GM21723 (cell line): ENCODE data around the gene COL16A1.

Experiments
- ATAC-seq: cut with Tn5 transposase; IDR thresholded peaks from one replicate; pipeline ENCODE4 v1.9.1; 2021; ENCODE audit warnings: mild to moderate bottlenecking, moderate library complexity; ENCODE audit not compliant: unreplicated experiment

Gene COL16A1

DNA sequence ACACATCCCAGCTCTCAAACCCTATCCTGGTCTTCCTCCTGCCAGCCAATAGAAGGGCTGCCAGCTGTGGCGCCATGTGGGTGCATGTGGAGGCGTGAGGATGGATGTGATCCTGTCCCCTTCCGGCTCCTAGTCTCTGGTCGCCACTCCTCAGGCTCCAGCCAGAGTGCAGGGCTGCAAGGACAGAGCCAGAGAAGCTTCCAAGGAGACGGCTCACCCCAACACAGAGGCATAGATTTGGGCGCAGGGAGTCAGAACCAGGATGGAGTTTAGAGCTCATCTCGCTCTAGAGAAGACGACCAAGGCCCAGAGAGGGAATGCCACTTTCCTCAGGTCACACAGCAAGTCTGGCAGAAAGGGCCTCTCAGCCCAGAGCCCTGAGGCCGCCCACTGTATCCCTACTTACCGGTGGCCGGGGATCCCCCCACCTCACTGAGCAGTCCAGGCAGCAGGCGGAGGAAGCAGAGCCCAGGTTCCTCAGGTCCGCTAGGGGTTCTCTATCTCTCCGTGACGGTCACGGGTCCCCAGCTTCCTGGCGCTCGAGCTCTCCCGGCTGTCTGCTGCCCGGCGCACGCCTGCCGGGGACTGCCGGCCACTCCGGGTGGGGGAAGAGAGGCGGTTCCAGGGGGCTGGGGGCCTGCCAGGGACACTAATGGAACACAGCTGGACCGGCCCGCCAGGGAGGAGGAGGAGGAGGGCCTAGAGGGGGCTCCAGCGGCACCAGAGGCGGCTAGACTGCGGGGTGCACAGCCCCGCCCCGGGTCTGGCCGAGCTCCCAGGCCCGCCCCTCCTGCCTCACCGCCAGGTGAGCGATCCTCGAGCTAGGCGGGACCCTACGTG, at the start of gene COL16A1:
TSS of gene COL16A1 (minus strand) at position 587 of the 840 bp plus-strand sequence. CDS start 1,824 bp downstream, outside the sequence.
- ATAC-seq: no peak

DNA sequence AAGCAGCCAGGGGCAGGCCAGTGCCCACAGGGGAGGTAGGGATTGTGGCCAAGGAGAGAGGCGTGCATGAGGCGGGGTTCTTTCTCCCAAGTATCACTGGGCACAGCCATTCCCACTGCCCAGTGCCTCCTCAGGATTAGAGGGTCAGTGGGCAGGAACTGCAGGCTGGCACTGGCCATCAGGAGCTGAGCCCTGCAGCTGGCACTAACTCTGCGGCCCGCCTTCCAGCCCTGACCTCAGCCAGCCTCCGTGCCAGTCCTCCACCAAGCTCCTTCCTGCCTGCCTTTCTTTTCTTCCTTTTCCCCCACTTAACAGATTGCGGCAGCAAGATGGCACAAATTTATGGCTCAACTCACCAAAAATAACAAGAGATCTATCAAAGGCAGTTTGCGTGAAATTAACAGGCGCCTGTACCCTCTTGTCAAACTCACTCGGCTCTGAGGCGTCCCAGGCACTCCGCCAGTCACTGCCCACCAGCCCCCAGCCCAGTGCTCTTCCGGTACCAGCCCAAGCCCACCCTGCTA, 49.2 kb upstream of the COL16A1 start:
- ATAC-seq: no peak

DNA sequence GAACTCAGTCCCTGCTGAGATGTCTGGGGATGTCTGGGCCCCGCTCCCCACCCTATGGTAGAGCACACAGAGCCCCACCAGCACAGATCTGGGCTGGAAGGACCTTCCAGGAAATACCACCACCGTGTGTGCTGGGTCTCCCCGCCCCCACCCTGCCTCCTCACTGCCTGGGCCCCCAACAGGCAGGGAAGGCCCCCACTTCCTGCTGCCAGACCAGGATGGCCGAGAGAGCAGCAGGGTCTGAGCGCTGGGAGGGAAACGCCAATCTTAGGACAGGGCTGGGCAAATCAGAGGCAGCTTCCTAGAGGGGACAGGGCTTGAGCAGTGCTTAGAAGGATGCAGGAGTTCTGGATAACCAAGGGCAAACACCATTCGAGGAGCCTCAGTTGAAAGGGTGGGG, 48.4 kb upstream of the COL16A1 start:
- no peak for ATAC-seq

DNA sequence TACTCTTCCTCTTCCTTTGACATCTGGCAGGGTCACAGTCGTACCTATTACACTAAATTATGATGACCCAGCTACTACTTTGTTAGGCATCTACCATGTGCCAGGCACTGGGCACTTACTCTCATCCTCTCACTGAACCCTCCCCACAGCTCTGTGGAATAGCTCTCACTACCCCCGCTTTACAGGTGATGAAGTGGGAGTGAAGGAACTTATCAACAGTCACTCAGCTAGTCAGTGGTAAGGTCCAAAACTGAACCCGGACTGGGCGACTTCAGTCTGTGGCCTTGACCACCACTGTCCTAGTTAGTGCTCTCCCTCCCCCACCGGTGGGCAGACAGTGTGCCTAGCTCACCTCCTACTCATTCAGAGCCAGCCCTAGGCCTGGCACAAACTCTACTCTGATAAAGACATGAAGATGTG, 48.0 kb upstream of the COL16A1 start:
- no peak for ATAC-seq

DNA sequence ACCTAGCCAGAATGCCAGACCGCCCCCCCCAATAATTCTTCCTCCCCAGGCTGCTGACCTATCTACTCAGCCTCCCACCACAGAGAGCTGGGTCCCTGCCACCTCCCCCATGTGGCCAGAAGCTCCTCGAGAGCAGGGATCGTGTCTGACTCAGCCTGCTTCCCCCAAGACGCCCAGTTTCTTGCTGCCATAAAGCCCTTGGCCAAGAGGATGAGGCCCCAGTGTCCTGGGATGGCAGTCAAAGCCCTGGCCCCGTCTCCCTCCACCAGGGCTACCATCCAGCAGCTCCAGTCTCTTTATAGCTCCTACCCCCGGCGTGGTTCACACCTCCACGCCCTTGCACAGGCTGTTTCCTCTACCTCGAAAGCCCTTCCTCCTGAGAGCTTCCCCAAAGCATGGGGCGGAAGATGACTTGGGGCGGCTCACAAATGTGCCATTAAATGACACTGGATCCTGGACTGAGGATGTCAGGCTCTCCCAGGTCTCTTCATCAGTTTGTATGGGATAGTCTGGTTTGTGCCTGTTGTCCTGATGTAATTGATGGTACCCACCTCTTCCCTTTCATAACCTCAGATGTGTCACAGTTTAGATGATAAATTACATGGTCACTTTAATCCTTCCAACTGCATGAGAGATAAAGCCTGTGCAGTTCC, 47.2 kb upstream of the COL16A1 start:
- ATAC-seq: no peak

DNA sequence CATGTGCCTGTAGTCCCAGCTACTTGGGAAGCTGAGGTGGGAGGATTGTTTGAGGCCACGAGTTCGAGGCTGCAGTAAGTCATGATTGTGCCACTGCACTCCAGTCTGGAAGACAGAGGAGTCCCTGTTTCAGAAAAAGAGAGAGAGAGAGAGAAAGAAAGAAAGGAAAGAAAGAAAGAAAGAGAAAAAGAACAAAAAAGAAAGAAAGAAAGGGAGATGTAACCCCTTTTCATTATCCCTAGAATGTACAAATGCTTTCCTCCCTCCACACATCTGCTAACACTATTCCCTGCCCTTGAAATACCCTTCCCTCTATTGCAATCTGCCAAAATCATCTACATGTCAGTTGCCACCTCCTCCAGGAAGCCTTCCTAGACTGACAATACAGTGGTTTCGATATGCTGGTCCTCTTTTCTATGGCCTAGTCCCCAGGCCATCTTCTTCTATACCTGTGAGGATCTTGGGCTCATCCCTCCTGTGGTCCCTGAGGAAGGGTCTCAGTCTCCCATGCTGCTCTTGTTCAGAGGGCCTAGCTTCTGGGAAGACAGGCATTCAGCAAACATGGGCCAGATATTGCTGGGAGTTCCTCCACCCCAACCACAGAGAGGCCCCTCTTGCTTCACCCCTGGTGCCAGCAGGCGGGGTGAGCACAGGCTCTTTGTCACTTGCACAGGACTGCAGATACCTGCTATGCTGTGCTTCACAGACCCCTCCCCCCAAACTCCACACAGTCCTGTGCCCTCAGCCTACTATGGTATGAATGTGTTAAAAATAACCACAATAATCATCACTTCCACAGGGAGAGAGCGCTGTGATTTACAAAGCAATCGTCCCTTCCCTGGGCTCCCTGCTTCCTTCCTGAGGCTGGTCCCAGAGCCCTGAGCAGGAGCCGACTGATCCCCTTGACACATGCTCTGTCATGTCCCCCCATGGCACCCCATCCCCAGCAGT, 46.2 kb upstream of the COL16A1 start:
- no peak for ATAC-seq

DNA sequence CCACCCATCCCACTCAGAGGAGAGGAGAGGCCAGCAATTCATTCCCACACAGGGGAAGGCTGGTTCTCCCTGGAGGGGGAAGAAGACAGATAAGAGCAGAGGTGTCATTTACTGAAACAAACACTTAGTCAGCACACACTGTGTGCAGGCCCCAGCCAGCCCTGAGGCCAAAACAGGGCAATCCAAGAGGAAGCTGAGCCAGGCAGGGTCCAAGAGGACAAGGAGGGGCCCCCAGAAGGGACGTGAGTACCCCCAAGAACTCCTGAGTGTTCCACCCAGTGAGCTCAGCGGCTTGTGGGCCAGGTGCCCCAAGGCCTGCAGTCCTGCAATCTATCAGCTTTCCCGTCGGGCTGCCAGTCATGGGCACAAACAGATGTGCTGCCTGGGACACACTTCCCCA, 44.5 kb upstream of the COL16A1 start:
- ATAC-seq: no peak

DNA sequence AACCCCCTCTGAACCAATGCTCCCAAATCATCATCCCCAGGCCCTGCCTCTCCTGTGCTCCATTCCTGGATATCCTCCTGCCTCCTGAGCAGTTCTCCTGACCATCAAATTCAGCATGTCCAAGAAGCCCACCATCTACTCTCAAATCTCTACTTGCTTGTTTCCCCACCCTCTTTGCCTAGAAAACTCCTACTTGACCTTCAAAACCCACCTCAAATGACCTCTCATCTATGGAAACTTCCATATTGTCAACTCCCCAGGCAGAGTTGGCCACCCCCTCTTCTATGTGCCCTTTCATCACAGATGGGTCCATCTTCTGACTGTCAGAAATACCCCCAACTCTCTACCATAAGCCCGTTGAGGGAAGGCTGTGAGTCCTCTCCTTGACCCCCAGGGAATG, 43.5 kb upstream of the COL16A1 start:
- ATAC-seq: no peak

DNA sequence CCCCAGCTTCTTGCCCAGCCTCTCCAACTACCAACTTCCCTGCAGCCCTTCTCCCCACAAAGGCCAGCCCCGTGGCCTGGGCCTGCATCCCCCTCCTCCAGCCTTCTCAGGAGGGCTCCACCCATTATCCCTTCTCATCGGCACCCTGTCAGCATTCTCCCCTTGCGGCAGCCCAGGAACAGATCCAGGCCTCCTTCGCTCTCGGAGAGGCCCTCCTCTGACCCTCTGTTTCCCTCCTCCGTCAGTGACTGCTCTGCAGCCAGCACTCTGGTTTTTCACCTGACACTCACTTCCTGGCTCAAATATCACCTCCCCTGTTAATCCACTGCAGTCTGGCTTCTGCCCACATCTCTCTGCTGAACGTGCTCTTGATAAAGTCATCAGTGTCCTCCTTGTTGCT, 42.9 kb upstream of the COL16A1 start:
- ATAC-seq: no peak

DNA sequence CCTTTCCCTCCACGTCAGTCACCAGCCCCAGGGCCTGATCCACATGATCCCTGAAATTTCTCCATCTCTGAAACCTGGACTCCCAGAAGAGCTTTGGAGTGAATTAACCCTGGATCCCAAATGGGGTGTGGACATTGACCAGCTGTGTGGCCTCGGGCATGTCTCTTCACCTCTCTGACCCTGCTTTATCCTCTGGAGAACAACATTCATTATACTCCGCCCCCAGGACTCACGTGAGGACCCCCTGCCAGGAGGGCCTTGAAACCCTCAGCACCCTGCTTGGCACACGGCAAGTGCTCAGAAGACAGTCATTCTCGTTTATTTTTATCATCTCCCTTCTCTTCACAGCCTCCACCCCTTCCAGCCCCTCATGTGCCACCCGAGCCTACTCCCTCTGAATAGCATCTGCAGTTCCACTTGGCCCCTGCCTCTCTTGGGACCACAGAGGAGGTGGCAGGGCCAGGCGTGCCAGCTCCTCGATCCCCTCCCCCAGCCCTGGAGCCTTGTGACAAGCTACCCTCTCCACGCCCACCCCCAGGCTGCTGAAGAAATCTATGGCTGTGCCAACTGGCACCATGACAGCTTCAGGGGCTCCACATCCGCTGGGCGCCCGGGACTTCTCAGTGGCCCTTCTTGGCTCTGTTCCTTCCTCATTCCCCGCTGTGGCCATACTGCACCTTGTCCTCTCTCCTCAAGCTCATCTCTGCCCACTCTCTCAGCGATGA, 42.3 kb upstream of the COL16A1 start:
- ATAC-seq: no peak

DNA sequence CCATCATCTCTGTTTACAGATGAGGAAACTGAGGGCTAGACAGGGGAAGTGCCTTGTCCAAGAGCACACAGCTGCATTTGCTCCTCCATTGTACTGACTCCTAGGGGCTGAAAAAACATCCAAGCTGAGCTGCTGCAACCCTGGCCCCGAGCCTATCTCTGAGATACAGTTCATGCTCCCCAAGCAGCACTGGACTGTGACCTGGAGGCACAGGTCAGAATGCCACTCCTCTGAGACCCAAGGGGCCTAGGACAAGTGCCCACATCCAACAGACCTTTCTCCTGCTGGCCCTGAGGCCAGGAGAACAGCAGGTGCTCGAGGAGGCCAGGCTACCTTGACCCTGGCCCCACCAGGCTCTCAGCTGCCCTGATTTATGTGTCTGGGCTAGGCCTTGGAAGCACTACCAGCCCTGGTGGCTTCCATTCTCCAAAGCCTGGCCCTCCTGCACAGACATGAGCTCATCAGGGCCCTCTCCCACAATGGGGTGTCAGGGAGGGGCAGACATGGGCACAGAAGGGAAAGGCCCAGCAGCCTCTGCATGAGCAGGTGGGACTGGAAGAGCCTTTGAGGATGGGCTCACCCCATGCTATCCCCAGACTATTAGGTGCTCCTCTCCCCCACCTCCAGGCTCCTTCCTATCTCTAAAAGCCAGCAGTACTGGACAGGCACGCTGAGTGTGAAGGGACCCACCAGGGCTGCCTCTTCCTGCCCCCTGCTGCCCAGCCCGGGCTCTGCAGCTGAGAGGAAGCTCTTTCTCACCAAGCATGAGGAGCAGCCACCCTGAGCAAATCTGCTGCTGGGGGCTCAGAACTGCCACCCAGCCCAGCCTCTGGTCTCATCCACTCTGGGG, 41.5 kb upstream of the COL16A1 start:
- no peak for ATAC-seq

DNA sequence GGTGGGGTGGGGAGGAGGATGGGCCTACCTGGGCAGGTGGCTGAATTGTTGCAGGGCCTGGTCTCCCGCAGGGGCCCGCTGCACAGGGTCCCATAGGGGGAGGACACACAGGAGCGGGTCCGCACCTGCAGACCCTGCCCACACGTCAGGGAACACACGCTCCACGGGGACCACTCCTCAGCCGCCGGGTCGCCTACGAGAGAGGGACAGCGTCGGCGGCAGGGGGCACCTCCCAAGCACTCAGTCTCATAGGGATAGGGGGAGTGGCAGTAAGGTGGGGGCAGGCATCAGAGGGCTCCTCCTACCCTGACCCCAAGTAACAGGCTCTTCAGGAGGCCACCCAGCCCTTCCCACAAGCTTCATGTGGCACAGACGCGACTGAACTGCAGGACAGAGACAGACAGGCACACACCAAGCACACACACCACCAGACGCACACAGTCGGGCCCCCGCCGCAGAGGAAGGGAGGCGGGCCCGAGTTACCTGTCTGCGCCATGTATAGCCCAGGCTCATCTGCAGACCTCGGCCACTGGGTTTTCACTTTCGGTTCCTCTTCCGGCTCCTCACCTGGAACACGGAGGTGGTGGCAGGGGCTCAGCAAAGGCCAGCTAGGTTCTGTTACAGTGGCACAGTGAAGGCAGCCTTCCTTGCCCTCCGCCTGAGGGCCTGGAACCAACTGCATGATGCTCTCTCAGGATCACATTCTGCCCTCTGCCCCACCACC, 40.5 kb upstream of the COL16A1 start:
- peak; percentile 72 for ATAC-seq

DNA sequence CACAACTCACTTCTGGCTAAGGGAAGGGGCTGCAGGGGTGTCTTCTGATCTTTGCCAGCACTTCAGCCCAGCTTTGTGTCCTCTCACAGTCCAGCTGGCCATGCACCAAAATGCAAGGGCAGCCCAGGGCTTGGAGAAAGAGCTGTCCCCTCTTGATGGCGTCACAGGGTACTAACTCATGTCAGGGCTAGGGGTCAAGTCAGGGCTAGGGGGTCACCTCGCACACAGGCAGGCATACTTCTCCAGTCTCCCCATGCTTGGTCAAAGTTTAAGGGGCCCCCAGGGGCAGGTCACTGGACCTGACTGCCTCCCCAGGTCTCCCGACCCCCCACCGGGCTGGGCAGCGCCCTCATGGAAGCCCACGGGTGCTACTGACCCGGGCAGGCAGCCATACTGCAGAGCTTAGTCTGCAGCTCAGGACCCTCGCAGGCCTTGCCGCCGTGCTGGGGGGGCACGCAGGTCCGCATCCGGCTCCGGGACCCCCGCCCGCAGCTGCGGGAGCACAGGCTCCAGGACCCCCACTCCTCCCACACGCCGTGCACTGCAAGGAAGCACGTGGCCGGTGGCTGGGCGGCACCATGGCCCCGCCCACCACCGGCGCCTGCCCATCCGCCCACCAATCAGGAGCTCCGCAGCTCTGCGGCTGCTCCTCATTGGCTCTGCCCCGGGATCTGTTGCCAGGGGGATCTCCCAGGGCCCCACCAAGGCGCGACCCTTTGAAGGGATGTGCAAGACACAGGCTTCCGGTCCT, 38.8 kb upstream of the COL16A1 start:
- ATAC-seq: no peak

DNA sequence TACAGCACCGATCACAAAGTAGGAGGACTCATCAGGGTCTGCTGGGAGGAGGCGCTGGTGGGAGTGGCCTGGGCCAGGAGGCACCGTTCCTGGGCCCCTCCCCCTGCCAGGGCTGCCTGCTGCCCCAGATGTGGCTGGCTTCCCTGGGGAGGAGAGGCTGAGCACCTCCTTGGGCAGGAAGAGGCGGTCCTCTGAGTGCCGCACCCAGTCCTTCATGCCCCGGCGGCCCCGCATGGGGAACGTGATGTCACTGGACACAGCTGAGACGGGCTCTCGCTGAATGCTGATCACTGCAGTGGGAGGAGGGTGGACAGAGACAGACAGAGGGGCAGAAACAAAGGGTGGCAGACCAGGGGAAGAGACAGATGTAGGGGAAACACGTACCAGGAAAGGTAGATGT, 35.5 kb upstream of the COL16A1 start:
- ATAC-seq: no peak

DNA sequence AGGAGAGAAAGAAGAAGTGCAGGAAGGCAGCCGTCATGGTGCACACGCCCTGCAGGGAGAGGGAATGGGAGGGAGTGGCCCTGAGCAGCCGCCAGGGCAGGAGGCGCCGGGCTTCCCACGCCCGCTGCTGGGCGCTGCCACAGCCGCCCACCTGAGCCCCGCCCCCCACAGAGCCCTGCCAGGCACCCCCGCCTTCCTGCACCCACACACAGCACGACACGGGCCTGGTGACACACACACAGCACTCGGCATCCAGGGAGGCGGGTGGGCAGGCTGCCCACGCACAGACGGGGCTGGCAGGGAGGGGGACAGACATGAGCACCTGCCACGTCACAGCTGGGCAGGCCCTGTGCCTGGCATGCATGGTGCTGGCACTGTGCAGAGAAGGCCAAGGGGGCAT, 32.9 kb upstream of the COL16A1 start:
- no peak for ATAC-seq

DNA sequence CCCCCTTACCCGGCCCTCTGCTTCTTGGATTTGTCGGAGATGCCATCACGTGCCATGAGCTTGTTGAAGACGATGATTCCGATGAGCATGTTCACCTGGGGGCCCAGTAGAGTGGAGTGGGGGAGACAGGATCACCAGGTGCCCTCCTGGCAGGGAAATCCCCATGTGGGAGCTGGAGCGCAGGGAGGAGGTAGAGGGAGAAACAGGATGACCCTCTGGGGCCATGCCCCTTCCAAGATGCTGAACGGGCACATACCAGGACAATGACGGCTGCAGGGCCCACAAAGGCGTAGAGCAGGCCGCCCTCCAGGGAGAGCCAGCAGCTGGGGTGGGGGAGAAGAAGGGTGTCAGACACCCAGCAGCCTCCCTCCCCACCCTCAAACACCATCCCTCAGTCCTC, 31.8 kb upstream of the COL16A1 start:
- ATAC-seq: no peak

DNA sequence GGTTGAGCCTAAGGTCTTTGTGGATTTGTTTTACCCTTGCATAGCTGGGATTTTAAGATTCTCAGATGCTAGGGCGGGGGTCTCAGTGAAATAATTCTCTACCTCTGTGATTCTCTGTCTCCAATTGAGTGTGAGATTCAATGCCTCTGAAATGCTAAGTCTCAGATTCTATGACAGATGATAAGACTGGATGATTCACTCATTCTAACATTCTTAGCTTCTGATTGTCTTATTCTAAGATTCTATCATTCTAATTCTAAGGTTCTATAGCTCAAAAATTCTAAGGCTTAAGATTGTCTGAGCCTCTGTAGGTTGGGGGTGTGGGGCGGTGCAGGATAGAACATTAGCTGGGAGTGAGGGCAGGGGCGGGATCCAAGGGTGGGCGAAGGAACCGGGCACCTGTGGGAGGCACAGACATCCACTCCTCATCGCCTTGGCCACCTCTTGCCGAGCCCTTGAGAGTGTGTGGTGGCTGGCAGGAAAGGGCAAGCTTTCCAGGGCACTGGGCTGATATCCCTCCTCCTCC, 30.8 kb upstream of the COL16A1 start:
- ATAC-seq: no peak
